GM19463 (cell line): Measurements from ENCODE around the gene AGAP1.

Source experiments
- ATAC-seq: cut with Tn5 transposase; IDR thresholded peaks from one replicate; pipeline ENCODE4 v1.9.1; 2021; ENCODE audit warnings: mild to moderate bottlenecking, moderate library complexity; ENCODE audit not compliant: unreplicated experiment

Gene AGAP1

GRCh38 chr2:235727174-235727573 lies 233.3 kb downstream of the AGAP1 start:
- ATAC-seq = no peak

- ATAC-seq = no peak
Measured at GRCh38 chr2:235727891-235728799, 234.3 kb downstream of the AGAP1 start.

- ATAC-seq = no peak
Measured at GRCh38 chr2:235728800-235729556, 235.1 kb downstream of the AGAP1 start.

GRCh38 chr2:235729557-235729947 lies 235.7 kb downstream of the AGAP1 start:
- ATAC-seq = no peak

GRCh38 chr2:235730115-235730514 lies 236.3 kb downstream of the AGAP1 start:
- no peak for ATAC-seq

- ATAC-seq = no peak
Measured at GRCh38 chr2:235733761-235734160, 239.9 kb downstream of the AGAP1 start.

GRCh38 chr2:235734168-235734567 lies 240.3 kb downstream of the AGAP1 start:
- ATAC-seq = no peak

- ATAC-seq = no peak
Measured at GRCh38 chr2:235734688-235735231, 240.9 kb downstream of the AGAP1 start.

GRCh38 chr2:235737396-235737795 lies 243.6 kb downstream of the AGAP1 start:
- ATAC-seq = no peak

GRCh38 chr2:235737840-235738239 lies 244.0 kb downstream of the AGAP1 start:
- ATAC-seq = no peak

GRCh38 chr2:235739704-235740415 lies 246.0 kb downstream of the AGAP1 start:
- no peak for ATAC-seq

- ATAC-seq = no peak
Measured at GRCh38 chr2:235740821-235741220, 247.0 kb downstream of the AGAP1 start.

GRCh38 chr2:235744161-235744560 lies 250.3 kb downstream of the AGAP1 start:
- no peak for ATAC-seq

- no peak for ATAC-seq
Measured at GRCh38 chr2:235745597-235745996, 251.8 kb downstream of the AGAP1 start.

GRCh38 chr2:235746257-235746934 lies 252.6 kb downstream of the AGAP1 start:
- ATAC-seq = peak; percentile 71

- ATAC-seq = no peak
Measured at GRCh38 chr2:235747001-235747785, 253.3 kb downstream of the AGAP1 start.

- ATAC-seq = no peak
Measured at GRCh38 chr2:235747786-235748091, 253.9 kb downstream of the AGAP1 start.

GRCh38 chr2:235749121-235749770 lies 255.4 kb downstream of the AGAP1 start:
- ATAC-seq = no peak

GRCh38 chr2:235749771-235750160 lies 255.9 kb downstream of the AGAP1 start:
- ATAC-seq = no peak
